Panc1 (cell line): Measurements from ENCODE around the gene CBY2. TPM values are rescaled to one million over a fixed set of nuclear protein-coding genes. Genes with fewer than 3 reads are reported as not detected.

Experiments
- ATAC-seq: fragments of 200-7000 bp; cut with Tn5 transposase; 2 replicates; pipeline ENCODE4 v1.9.1; 2020; ENCODE audit warnings: mild to moderate bottlenecking, moderate library complexity
- BruUV-seq: library from RNA; stranded (reverse); fragments of 400-500 nt; replicated peaks from 2 replicates; lab custom pipeline; 2021; lab: Mats Ljungman, UMichigan
- CTCF ChIA-PET: fragments of 300-600 bp; sonication (Branson Sonifier 250); formaldehyde crosslinking; loops from one replicate; lab custom pipeline; 2022; ENCODE audit warnings: antibody characterized with exemption; lab: Charles Lee
- POLR2A ChIA-PET: fragments of 300-600 bp; sonication (Branson Sonifier 250); formaldehyde crosslinking; loops from one replicate; lab custom pipeline; 2022; ENCODE audit warnings: antibody characterized with exemption; lab: Charles Lee
- DNase-seq: peaks from one replicate; pipeline ENCODE4 v3.0.0-alpha.2; 2010; ENCODE audit warnings: low read depth, low spot score
- H3K27ac ChIP-seq: 2 replicates; pipeline ENCODE4 v1.5.1; 2011; ENCODE audit warnings: mild to moderate bottlenecking, low read length, inconsistent platforms
- H3K27me3 ChIP-seq: fragments of 200-500 bp; sonication (Bioruptor generic); 2 replicates; pipeline ENCODE4 v1.6.0; 2014; ENCODE audit warnings: low read length, inconsistent platforms; ENCODE audit not compliant: control insufficient read depth, insufficient read depth
- H3K36me3 ChIP-seq: fragments of 200-500 bp; sonication (Bioruptor generic); 2 replicates; pipeline ENCODE4 v1.5.1; 2014; ENCODE audit warnings: inconsistent platforms, mild to moderate bottlenecking, low read length, moderate library complexity; ENCODE audit not compliant: control insufficient read depth, insufficient read depth
- H3K4me1 ChIP-seq: 2 replicates; pipeline ENCODE4 v1.5.1; 2011; ENCODE audit warnings: inconsistent platforms, mild to moderate bottlenecking, low read length, moderate library complexity; ENCODE audit not compliant: control insufficient read depth, insufficient read depth
- H3K4me3 ChIP-seq, 2 experiments: 2 replicates each; pipeline ENCODE4 v1.5.1; 2011 to 2012; ENCODE audit warnings: low read depth in 2 of 2, low read length in 2 of 2, mild to moderate bottlenecking in 2 of 2, inconsistent platforms in 1 of 2, moderate library complexity in 1 of 2
- H3K9me3 ChIP-seq: fragments of 200-500 bp; sonication (Bioruptor generic); 2 replicates; pipeline ENCODE4 v1.5.1; 2014; ENCODE audit warnings: low read depth, mild to moderate bottlenecking, inconsistent platforms, low read length, moderate library complexity; ENCODE audit not compliant: control insufficient read depth, insufficient read depth
- POLR2AphosphoS5 ChIP-seq: IDR thresholded peaks from 2 replicates; pipeline ENCODE4 v1.6.1; 2012; ENCODE audit warnings: mild to moderate bottlenecking, low read depth, low read length, moderate library complexity
- SIN3A ChIP-seq: IDR thresholded peaks from 2 replicates; pipeline ENCODE4 v1.6.1; 2012; ENCODE audit warnings: low read depth, mild to moderate bottlenecking, low read length, moderate library complexity, borderline replicate concordance; ENCODE audit not compliant: insufficient read depth
- TCF7L2 ChIP-seq: IDR thresholded peaks from 2 replicates; pipeline ENCODE4 v1.6.1; 2011; ENCODE audit warnings: mild to moderate bottlenecking, low read depth, low read length, inconsistent platforms
- in situ Hi-C: cut with HindIII; loops from 2 replicates; pipeline ENCODE4 v1.10.0; 2016; ENCODE audit warnings: low sequenced_read_pairs, low pct_unique_long_range_greater_than_20kb
- intact Hi-C: fragments of 100-400 bp; cut with micrococcal nuclease; formaldehyde crosslinking; loops from one replicate; pipeline ENCODE4 v1.10.0; 2022; ENCODE audit not compliant: unreplicated experiment
- total RNA-seq: library from RNA; stranded (reverse); gene quantifications from one replicate; pipeline ENCODE4 v1.2.1, GENCODE V29; 2021; ENCODE audit not compliant: unreplicated experiment
- TF ChIP-seq, protein P1 (sequence below), 2 experiments: IDR thresholded peaks; 2 replicates each; pipeline ENCODE4 v1.6.1; 2011 to 2012; ENCODE audit warnings: low read depth in 2 of 2, control low read depth in 1 of 2, low read length in 1 of 2, mild to moderate bottlenecking in 1 of 2, moderate library complexity in 1 of 2; ENCODE audit not compliant: insufficient read depth in 1 of 2
- TF ChIP-seq, protein P2 (sequence below): fragments of 450-650 bp; IDR thresholded peaks from 2 replicates; pipeline ENCODE4 v1.5.1; 2017; ENCODE audit warnings: mild to moderate bottlenecking

Gene CBY2
- total RNA-seq, 1 experiment from 2014 or later = not detected

DNA sequence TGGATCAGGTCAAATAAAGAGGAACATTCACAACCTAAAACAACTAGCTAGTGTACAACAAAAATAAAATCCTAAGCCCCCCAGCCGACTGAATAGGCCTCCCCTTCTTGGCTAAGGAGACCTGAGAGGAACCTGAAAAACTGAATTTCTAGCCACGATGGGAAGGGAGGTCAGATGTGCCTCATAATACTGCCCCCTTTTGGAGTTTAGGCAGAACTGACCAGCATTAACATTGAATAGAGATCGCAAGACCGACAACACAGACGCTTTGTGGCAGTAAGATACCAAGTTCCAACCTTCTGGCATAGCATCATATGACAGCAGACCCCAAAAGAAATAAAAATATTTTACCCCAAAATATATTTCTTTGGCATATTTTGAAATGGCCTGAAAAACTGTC is 15.9 kb downstream of the CBY2 start:
- H3K4me3 ChIP-seq = no peak overlapping the region
- DNase-seq (no peak), ATAC-seq (no peak)
- no peaks in the 10 kb centered on the region for H3K4me1 ChIP-seq
- intact Hi-C loops (no loop called here), in situ Hi-C loops (no loop called here)
- CTCF ChIA-PET = no interaction called here
- no TSS peak for BruUV-seq
- no peaks in the 10 kb centered on the region; the same call in 1 of the 2 replicates for H3K27me3 ChIP-seq
- POLR2A ChIA-PET = no interaction called here
- H3K36me3 ChIP-seq = no peaks in the 10 kb centered on the region
- H3K9me3 ChIP-seq = no peaks in the 10 kb centered on the region
- no peak overlapping the region for H3K27ac ChIP-seq
- TF ChIP-seq, protein P1, sequence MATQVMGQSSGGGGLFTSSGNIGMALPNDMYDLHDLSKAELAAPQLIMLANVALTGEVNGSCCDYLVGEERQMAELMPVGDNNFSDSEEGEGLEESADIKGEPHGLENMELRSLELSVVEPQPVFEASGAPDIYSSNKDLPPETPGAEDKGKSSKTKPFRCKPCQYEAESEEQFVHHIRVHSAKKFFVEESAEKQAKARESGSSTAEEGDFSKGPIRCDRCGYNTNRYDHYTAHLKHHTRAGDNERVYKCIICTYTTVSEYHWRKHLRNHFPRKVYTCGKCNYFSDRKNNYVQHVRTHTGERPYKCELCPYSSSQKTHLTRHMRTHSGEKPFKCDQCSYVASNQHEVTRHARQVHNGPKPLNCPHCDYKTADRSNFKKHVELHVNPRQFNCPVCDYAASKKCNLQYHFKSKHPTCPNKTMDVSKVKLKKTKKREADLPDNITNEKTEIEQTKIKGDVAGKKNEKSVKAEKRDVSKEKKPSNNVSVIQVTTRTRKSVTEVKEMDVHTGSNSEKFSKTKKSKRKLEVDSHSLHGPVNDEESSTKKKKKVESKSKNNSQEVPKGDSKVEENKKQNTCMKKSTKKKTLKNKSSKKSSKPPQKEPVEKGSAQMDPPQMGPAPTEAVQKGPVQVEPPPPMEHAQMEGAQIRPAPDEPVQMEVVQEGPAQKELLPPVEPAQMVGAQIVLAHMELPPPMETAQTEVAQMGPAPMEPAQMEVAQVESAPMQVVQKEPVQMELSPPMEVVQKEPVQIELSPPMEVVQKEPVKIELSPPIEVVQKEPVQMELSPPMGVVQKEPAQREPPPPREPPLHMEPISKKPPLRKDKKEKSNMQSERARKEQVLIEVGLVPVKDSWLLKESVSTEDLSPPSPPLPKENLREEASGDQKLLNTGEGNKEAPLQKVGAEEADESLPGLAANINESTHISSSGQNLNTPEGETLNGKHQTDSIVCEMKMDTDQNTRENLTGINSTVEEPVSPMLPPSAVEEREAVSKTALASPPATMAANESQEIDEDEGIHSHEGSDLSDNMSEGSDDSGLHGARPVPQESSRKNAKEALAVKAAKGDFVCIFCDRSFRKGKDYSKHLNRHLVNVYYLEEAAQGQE (IDR thresholded peaks at IDR 0.05; ENCODE audit: insufficient read depth in 1 of 2, low read depth in 2 of 2, low read length in 1 of 2) = no peak
- TF ChIP-seq, protein P2, sequence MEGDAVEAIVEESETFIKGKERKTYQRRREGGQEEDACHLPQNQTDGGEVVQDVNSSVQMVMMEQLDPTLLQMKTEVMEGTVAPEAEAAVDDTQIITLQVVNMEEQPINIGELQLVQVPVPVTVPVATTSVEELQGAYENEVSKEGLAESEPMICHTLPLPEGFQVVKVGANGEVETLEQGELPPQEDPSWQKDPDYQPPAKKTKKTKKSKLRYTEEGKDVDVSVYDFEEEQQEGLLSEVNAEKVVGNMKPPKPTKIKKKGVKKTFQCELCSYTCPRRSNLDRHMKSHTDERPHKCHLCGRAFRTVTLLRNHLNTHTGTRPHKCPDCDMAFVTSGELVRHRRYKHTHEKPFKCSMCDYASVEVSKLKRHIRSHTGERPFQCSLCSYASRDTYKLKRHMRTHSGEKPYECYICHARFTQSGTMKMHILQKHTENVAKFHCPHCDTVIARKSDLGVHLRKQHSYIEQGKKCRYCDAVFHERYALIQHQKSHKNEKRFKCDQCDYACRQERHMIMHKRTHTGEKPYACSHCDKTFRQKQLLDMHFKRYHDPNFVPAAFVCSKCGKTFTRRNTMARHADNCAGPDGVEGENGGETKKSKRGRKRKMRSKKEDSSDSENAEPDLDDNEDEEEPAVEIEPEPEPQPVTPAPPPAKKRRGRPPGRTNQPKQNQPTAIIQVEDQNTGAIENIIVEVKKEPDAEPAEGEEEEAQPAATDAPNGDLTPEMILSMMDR = peak; percentile 57
- TF ChIP-seq POLR2AphosphoS5 = no peak

DNA sequence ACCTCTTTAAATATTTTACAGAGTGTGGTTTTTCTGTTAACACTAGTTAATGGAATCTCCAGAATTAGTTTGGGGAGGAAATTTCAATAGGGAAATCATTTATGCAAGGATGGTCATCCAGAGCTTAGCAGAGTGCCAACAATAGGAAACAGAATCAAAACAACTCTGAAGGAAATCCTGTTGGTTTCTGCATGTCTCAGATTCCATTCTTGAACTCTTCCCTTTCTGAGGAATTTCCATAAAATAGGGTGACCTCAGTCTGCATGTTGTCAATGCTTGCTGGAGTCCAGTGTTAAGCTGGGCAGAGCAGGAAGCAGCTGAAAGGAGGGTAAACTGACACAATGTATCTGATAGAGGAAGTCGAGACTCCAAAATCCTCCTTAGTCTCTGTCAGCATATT is 16.9 kb downstream of the CBY2 start:
- no peaks in the 10 kb centered on the region; the same call in 1 of the 2 replicates for H3K27me3 ChIP-seq
- BruUV-seq = no TSS peak
- ChIA-PET CTCF (no interaction called here), POLR2A (no interaction called here)
- TF ChIP-seq, protein P1 (IDR thresholded peaks at IDR 0.05; ENCODE audit: insufficient read depth in 1 of 2, low read depth in 2 of 2, low read length in 1 of 2) = no peak
- TF ChIP-seq POLR2AphosphoS5 (no peak), SIN3A (no peak), TCF7L2 (no peak)
- TF ChIP-seq, protein P2 = no peak
- H3K27ac ChIP-seq = no peak overlapping the region
- DNase-seq = no peak
- ATAC-seq = no peak
- no peaks in the 10 kb centered on the region for H3K9me3 ChIP-seq
- in situ Hi-C loops (no loop called here), intact Hi-C loops (no loop called here)
- no peaks in the 10 kb centered on the region for H3K36me3 ChIP-seq
- no peak overlapping the region for H3K4me3 ChIP-seq
- H3K4me1 ChIP-seq = no peaks in the 10 kb centered on the region
